ENCODE measurements around the gene TNPO2.
A peak's percentile ranks its signal among the peaks of the same experiment; 100 is the strongest.

Gene TNPO2

GRCh38 chr19:12723641-12724426 is at the start of gene TNPO2:
TSS of gene TNPO2 (minus strand) at chr19:12723932. CDS start at chr19:12720977, 2,955 bp downstream.
- peak; percentile 79 for DNase-seq

GRCh38 chr19:12772323-12772722 is 48.6 kb upstream of the TNPO2 start:
- DNase-seq: no peak

GRCh38 chr19:12770922-12771321 is 47.2 kb upstream of the TNPO2 start:
- DNase-seq: no peak

- DNase-seq: peak; percentile 70
Measured at GRCh38 chr19:12769689-12770088, 46.0 kb upstream of the TNPO2 start.

GRCh38 chr19:12767666-12768065 is 43.9 kb upstream of the TNPO2 start:
- DNase-seq: no peak

GRCh38 chr19:12767150-12767549 is 43.4 kb upstream of the TNPO2 start:
- DNase-seq: no peak

- no peak for DNase-seq
Measured at GRCh38 chr19:12766051-12766521, 42.4 kb upstream of the TNPO2 start.

- DNase-seq: no peak
Measured at GRCh38 chr19:12764698-12765097, 41.0 kb upstream of the TNPO2 start.

GRCh38 chr19:12763100-12763499 is 39.4 kb upstream of the TNPO2 start:
- no peak for DNase-seq

GRCh38 chr19:12759686-12760085 is 36.0 kb upstream of the TNPO2 start:
- DNase-seq: no peak

GRCh38 chr19:12757544-12758274 is 34.0 kb upstream of the TNPO2 start:
- DNase-seq: peak; percentile 67

- no peak for DNase-seq
Measured at GRCh38 chr19:12756150-12756883, 32.6 kb upstream of the TNPO2 start.

GRCh38 chr19:12754465-12755196 is 30.9 kb upstream of the TNPO2 start:
- no peak for DNase-seq

- DNase-seq: no peak
Measured at GRCh38 chr19:12752056-12752781, 28.5 kb upstream of the TNPO2 start.

GRCh38 chr19:12751635-12752034 is 27.9 kb upstream of the TNPO2 start, which contains the start of gene BEST2:
TSS of gene BEST2 (plus strand) at chr19:12751791. CDS start at chr19:12752593, 802 bp downstream.
- no peak for DNase-seq

GRCh38 chr19:12750851-12751250 is 27.1 kb upstream of the TNPO2 start:
- DNase-seq: no peak

GRCh38 chr19:12749938-12750521 is 26.3 kb upstream of the TNPO2 start:
- DNase-seq: no peak

- DNase-seq: no peak
Measured at GRCh38 chr19:12748489-12748888, 24.8 kb upstream of the TNPO2 start.

GRCh38 chr19:12745166-12745897 is 21.6 kb upstream of the TNPO2 start:
- no peak for DNase-seq

- DNase-seq: no peak
Measured at GRCh38 chr19:12737835-12738351, 14.2 kb upstream of the TNPO2 start.
